ENCODE measurements around the gene UBE3C. TPM values are rescaled to one million over a fixed set of nuclear protein-coding genes. Genes with fewer than 3 reads are reported as not detected.

The UBE3C gene
- total and polyA plus RNA-seq, 2 of the 13 experiments (the other 11 are each of a cell fraction or from before 2014, with no cell fraction given): 27.0 to 48.2 TPM

GRCh38 chr7:157125376-157126223, 13.1 kb upstream of the UBE3C start:
- H4K20me1 ChIP-seq (ENCODE audit: insufficient read depth, low read length): no peaks in the 10 kb centered on the region
- ChIA-PET CTCF (ENCODE audit: low intra/inter-chr PET ratio, low total read pairs) (no interaction called here), POLR2A (no interaction called here)
- no peak overlapping the region for H2AFZ ChIP-seq (ENCODE audit: low read length)
- H3K4me2 ChIP-seq (ENCODE audit: low read depth, low read length): no peak overlapping the region
- no peak for DNase-seq (ENCODE audit: low spot score)
- no peaks in the 10 kb centered on the region for H3K9me3 ChIP-seq (ENCODE audit: low read length)
- no peaks in the 10 kb centered on the region for H3K79me2 ChIP-seq (ENCODE audit: insufficient read depth, low read length)
- WGBS (ENCODE audit: low lambda C conversion rate): 51% methylated on average over 5 of the region's 26 CpGs
- intact Hi-C loops (cut with micrococcal nuclease; ENCODE audit: unreplicated experiment): no loop called here
- TF ChIP-seq RFXANK (CRISPR knock-in tag; IDR thresholded peaks at IDR 0.05) (no peak), ZFY (CRISPR knock-in tag; IDR thresholded peaks at IDR 0.05) (0 out of 2 replicates have a peak, but pooled peaks have one; percentile 23)
- BruUV-seq (replicated peaks): no TSS peak
- peak; percentile 57 for ATAC-seq
- H3K27ac ChIP-seq (ENCODE audit: extremely low read length, insufficient read depth, low read length): no peak overlapping the region
- H3K36me3 ChIP-seq (replicated peaks in 1 of 2; ENCODE audit: control insufficient read depth in 1 of 2, insufficient read depth in 2 of 2, low read length in 2 of 2): no peaks in the 10 kb centered on the region
- FAIRE-seq: no peak
- no peak overlapping the region; a peak in 1 of 6 replicates for H3K4me3 ChIP-seq (replicated peaks in 1 of 3; ENCODE audit: insufficient read depth in 1 of 3, low read depth in 2 of 3, low read length in 3 of 3)
- H3K4me1 ChIP-seq (ENCODE audit: insufficient read depth, low read length): no peaks in the 10 kb centered on the region
- H3K9ac ChIP-seq (ENCODE audit: insufficient read depth, low read depth, low read length): no peak overlapping the region
- H3K27me3 ChIP-seq (ENCODE audit: control insufficient read depth in 1 of 2, insufficient read depth in 2 of 2, low read length in 2 of 2): peaks cover 4 to 25% of the 10 kb centered on the region in 2 experiments; a peak in 4 of 5 replicates
- in situ Hi-C loops (cut with HindIII; ENCODE audit: extremely low pct_ligation_motif_present, low pct_unique_long_range_greater_than_20kb): no loop called here

GRCh38 chr7:157126921-157127320, 11.8 kb upstream of the UBE3C start:
- H3K27me3 ChIP-seq (ENCODE audit: control insufficient read depth in 1 of 2, insufficient read depth in 2 of 2, low read length in 2 of 2): peaks cover 4 to 25% of the 10 kb centered on the region in 2 experiments
- no peaks in the 10 kb centered on the region for H3K36me3 ChIP-seq (replicated peaks in 1 of 2; ENCODE audit: control insufficient read depth in 1 of 2, insufficient read depth in 2 of 2, low read length in 2 of 2)
- in situ Hi-C loops (cut with HindIII; ENCODE audit: extremely low pct_ligation_motif_present, low pct_unique_long_range_greater_than_20kb): no loop called here
- intact Hi-C loops (cut with micrococcal nuclease; ENCODE audit: unreplicated experiment): no loop called here
- H3K79me2 ChIP-seq (ENCODE audit: insufficient read depth, low read length): no peaks in the 10 kb centered on the region
- no peak overlapping the region for H3K4me3 ChIP-seq (replicated peaks in 1 of 3; ENCODE audit: insufficient read depth in 1 of 3, low read depth in 2 of 3, low read length in 3 of 3)
- ATAC-seq: no peak
- H3K9me3 ChIP-seq (ENCODE audit: low read length): no peaks in the 10 kb centered on the region
- no TSS peak for BruUV-seq (replicated peaks)
- H4K20me1 ChIP-seq (ENCODE audit: insufficient read depth, low read length): no peaks in the 10 kb centered on the region
- H3K4me2 ChIP-seq (ENCODE audit: low read depth, low read length): no peak overlapping the region
- H2AFZ ChIP-seq (ENCODE audit: low read length): no peak overlapping the region
- no peak overlapping the region for H3K9ac ChIP-seq (ENCODE audit: insufficient read depth, low read depth, low read length)
- H3K4me1 ChIP-seq (ENCODE audit: insufficient read depth, low read length): no peaks in the 10 kb centered on the region
- no peak for FAIRE-seq
- WGBS (ENCODE audit: low lambda C conversion rate): 50% methylated on average over 11 of the region's 11 CpGs
- H3K27ac ChIP-seq (ENCODE audit: extremely low read length, insufficient read depth, low read length): no peak overlapping the region
- ChIA-PET POLR2A (no interaction called here), CTCF (ENCODE audit: low intra/inter-chr PET ratio, low total read pairs) (no interaction called here)
- no peak for DNase-seq (ENCODE audit: low spot score)
- TF ChIP-seq CSRNP1 (CRISPR knock-in tag; IDR thresholded peaks at IDR 0.05): no peak
- no peak for TF ChIP-seq ATF7 (IDR thresholded peaks at IDR 0.05)
- no peak for TF ChIP-seq ATF7 (CRISPR knock-in tag; IDR thresholded peaks at IDR 0.05)
- TF ChIP-seq, protein P1, sequence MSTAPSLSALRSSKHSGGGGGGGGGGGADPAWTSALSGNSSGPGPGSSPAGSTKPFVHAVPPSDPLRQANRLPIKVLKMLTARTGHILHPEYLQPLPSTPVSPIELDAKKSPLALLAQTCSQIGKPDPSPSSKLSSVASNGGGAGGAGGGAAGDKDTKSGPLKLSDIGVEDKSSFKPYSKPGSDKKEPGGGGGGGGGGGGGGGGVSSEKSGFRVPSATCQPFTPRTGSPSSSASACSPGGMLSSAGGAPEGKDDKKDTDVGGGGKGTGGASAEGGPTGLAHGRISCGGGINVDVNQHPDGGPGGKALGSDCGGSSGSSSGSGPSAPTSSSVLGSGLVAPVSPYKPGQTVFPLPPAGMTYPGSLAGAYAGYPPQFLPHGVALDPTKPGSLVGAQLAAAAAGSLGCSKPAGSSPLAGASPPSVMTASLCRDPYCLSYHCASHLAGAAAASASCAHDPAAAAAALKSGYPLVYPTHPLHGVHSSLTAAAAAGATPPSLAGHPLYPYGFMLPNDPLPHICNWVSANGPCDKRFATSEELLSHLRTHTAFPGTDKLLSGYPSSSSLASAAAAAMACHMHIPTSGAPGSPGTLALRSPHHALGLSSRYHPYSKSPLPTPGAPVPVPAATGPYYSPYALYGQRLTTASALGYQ (CRISPR knock-in tag; IDR thresholded peaks at IDR 0.05): no peak
- TF ChIP-seq HNRNPLL (IDR thresholded peaks at IDR 0.05; ENCODE audit: low read depth, low read length, poor library complexity, severe bottlenecking): no peak
- peak; percentile 86 for TF ChIP-seq MNT (IDR thresholded peaks at IDR 0.05)

Measured in HepG2 (cell line).